Measurements from ENCODE around the gene KRCC1. TPM values are rescaled to one million over a fixed set of nuclear protein-coding genes. Genes with fewer than 3 reads are reported as not detected.
"Not testable (repeated sequence)": the region's sequence is repeated elsewhere in the genome, so short reads cannot be mapped to it uniquely, and the experiment has no call there.

Gene KRCC1
- total and polyA plus RNA-seq, 11 donors, result 18.7 to 25.1 (median 21.1) TPM

DNA sequence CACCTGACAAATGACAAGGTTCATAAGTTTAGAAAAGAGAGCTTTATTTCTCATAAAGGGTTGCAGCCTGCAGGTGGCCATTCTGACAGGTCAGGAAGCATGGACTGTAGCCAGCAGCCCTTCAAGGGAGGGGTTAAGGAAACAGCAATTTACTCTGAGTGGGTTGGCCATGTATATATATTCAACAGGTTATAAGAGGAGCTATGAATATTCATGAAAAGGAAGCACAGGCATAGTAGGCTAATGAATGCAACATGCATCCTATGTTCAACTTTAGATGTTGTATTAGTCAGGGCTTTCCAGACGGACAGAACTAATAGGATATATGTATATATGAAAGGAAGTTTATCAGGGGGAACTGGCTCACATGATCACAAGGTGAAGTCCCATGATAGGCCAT, 59.8 kb downstream of the KRCC1 start:
- Histone ChIP-seq H3K9me3 (no peaks in the 10 kb centered on the region), H3K4me1 (no peaks in the 10 kb centered on the region), H3K36me3 (no peaks in the 10 kb centered on the region), H3K4me3 (no peak overlapping the region), H3K27me3 (no peaks in the 10 kb centered on the region), H3K27ac (no peak overlapping the region)
- DNase-seq (no peak), ATAC-seq (no peak)
- 68 to 78% (median 74%) methylated on average over 1 of the region's 1 CpG for WGBS, 4 donors
- TF ChIP-seq, protein P1, sequence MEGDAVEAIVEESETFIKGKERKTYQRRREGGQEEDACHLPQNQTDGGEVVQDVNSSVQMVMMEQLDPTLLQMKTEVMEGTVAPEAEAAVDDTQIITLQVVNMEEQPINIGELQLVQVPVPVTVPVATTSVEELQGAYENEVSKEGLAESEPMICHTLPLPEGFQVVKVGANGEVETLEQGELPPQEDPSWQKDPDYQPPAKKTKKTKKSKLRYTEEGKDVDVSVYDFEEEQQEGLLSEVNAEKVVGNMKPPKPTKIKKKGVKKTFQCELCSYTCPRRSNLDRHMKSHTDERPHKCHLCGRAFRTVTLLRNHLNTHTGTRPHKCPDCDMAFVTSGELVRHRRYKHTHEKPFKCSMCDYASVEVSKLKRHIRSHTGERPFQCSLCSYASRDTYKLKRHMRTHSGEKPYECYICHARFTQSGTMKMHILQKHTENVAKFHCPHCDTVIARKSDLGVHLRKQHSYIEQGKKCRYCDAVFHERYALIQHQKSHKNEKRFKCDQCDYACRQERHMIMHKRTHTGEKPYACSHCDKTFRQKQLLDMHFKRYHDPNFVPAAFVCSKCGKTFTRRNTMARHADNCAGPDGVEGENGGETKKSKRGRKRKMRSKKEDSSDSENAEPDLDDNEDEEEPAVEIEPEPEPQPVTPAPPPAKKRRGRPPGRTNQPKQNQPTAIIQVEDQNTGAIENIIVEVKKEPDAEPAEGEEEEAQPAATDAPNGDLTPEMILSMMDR (IDR thresholded peaks at IDR 0.05), result no peak
- TF ChIP-seq POLR2A (IDR thresholded peaks at IDR 0.05), result no peak
- intact Hi-C loops (cut with DNase I), result no loop called here

DNA sequence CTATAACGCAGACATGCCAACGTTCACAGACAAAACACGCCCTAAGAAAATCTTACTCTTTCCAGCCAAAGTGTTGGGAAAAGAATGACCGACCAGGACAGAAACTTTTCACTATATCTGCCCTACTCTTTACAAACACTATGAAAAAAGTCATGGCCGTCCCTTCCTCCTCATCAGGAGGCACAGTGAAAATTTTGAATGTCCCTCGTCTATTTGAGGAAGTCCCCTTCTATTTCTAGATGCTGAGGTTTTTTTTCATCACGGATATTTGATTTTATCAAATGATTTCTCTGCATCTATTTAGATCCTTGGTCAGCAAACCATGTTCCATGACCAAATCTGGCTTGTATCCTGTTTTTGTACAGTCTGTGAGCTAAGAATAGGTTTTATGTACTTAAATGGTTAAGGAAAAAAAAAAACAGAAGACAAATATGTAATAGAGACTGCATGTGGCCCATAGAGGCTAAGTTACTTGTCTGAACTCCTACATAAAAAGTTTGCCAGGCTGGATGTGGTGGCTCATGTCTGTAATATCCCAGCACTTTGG, 61.2 kb downstream of the KRCC1 start:
- H3K4me1 ChIP-seq; ATAC-seq; DNase-seq; H3K36me3 ChIP-seq; H3K4me3 ChIP-seq; H3K27me3 ChIP-seq; H3K27ac ChIP-seq; H3K9me3 ChIP-seq; intact Hi-C loops (cut with DNase I): not testable (repeated sequence)
- 66 to 71% (median 67%) methylated on average over 7 of the region's 7 CpGs for WGBS, 4 donors

DNA sequence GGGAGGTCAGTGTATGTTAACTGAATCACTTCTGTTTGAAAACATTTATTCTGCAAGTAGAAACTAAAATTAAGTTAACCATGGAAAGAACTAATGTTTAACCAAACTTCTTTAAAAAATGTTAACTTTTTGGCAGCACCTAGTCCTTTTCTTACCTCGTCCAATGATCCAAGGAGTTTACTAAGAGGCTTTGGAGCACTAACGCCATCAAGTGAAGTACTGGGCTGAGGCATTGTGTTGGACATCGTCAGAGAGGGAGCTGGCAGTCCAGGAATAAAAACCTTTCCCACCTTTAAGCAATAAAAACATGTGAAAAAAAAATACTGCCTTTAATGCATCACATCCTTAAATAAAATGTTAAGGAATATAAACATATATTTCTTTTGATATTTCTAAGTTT, 63.0 kb downstream of the KRCC1 start:
- H3K9me3 ChIP-seq; H3K27me3 ChIP-seq; H3K27ac ChIP-seq; H3K4me1 ChIP-seq; intact Hi-C loops (cut with DNase I); DNase-seq; H3K4me3 ChIP-seq; H3K36me3 ChIP-seq; ATAC-seq: not testable (repeated sequence)
- WGBS, 4 donors, result 0 to 46% (median 32%) methylated on average over 1 to 3 of the region's 3 CpGs

DNA sequence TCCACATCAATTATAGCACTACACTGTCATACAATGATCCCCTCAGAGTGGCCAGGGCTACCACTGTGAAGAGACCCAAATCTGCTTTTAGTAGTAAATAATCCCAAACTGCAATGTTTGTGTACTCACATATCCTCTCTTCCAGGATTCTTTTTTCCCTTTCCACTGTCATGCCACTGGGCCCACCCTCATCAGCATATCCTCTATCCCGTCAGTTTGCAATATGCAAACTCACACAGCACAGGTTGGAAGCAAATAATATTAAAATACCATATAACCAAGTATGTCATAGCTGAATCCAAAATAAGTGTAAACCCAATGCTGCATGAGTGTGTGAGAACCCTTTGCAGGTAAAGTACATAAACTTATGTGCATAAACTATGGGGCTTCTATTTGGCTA, 68.1 kb downstream of the KRCC1 start:
- WGBS, 4 donors, result no CpG with 5 or more reads among the region's 1 CpG
- DNase-seq; H3K4me3 ChIP-seq; H3K36me3 ChIP-seq; H3K27me3 ChIP-seq; H3K4me1 ChIP-seq; ATAC-seq; intact Hi-C loops (cut with DNase I); H3K9me3 ChIP-seq; H3K27ac ChIP-seq: not testable (repeated sequence)

DNA sequence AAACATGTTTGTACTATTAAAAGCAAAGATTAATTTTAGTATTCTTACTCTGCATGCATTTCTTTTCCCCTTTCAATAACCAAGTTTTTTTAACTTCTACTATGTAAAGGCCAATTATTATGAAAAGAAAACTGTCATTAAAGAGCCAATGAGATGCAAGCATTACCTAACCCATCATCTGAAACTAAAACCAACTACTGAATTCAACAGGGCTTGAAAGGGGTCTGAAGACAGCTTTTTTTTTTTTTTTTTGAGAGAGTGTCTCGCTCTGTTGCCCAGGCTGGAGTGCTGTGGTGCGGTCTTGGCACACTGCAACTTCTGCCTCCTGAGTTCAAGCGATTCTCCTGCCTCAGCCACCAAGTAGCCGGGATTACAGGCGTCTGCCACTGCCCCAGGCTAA, 69.7 kb downstream of the KRCC1 start:
- intact Hi-C loops (cut with DNase I); H3K9me3 ChIP-seq; H3K4me1 ChIP-seq; DNase-seq; H3K27me3 ChIP-seq; H3K4me3 ChIP-seq; H3K36me3 ChIP-seq; ATAC-seq; H3K27ac ChIP-seq: not testable (repeated sequence)
- 74 to 100% (median 76%) methylated on average over 3 to 5 of the region's 5 CpGs for WGBS, 4 donors

DNA sequence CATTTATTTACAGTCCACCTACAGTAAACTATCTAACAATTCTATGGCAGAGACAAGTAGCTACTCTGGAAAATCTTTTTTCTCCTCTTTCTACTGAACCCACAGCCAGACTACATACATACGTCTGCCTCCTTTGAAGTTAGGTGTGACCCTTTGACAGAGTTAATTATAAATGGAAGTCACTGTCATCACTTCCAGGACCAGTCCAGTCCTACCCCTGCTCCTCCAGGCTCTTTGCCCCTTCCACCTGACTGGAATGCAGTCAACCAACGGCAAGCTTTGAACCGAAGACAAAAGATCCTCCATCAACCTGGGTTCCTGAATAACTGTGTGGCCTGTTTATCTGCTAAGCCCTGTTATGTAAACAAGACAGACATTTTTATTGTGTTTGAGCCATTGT, 74.4 kb downstream of the KRCC1 start:
- H3K4me1 ChIP-seq; H3K27ac ChIP-seq; DNase-seq; intact Hi-C loops (cut with DNase I); H3K36me3 ChIP-seq; H3K4me3 ChIP-seq; ATAC-seq; H3K27me3 ChIP-seq; H3K9me3 ChIP-seq: not testable (repeated sequence)
- no CpG with 5 or more reads among the region's 3 CpGs for WGBS, 4 donors

Small RNAs within 50 kb of the gene (microRNA-seq; reads per million reads assigned to microRNA genes)
- gene MIR4780, result 0 to 0.60 (median 0.23) reads per million in 4 donors

Other genes with a start within 250 kb of the KRCC1 start
- gene RGPD2, start 230.0 kb downstream of the KRCC1 start, total RNA-seq, result 1 to 10 TPM in 4 of 9 donors, under 1 TPM in 2, not detected in 3; 0.81 to 4.1 (median 2.2) TPM
- gene RGPD2, start 230.0 kb downstream of the KRCC1 start, polyA plus RNA-seq, result 1 to 10 TPM in 1 of 2 donors, under 1 TPM in 1; 0.84 to 1.5 TPM
- gene RNU2-63P, start 39.2 kb downstream of the KRCC1 start, total RNA-seq, result not detected
- gene RNU2-63P, start 39.2 kb downstream of the KRCC1 start, polyA plus RNA-seq, result not detected
- gene SMYD1, start 12.0 kb upstream of the KRCC1 start, total RNA-seq, result 100 to 1,000 TPM; 132 to 658 (median 404) TPM
- 100 to 1,000 TPM; 133 to 157 TPM for gene SMYD1, start 12.0 kb upstream of the KRCC1 start, polyA plus RNA-seq
- not detected for gene FABP1, start 72.3 kb upstream of the KRCC1 start, total RNA-seq
- 1 to 10 TPM in 1 of 2 donors, under 1 TPM in 1; 0.99 to 1.2 TPM for gene FABP1, start 72.3 kb upstream of the KRCC1 start, polyA plus RNA-seq
- 10 to 100 TPM in 8 of 9 donors, 1 to 10 TPM in 1; 2.4 to 45.0 (median 17.0) TPM for gene THNSL2, start 114.6 kb upstream of the KRCC1 start, total RNA-seq
- gene THNSL2, start 114.6 kb upstream of the KRCC1 start, polyA plus RNA-seq, result 10 to 100 TPM in 1 of 2 donors, 1 to 10 TPM in 1; 9.6 to 19.7 TPM

Data from heart left ventricle (tissue), 16 donors.